BJ (cell line): ENCODE data around the gene TSPAN15. TPM values are rescaled to one million over a fixed set of nuclear protein-coding genes. Genes with fewer than 3 reads are reported as not detected.

Source experiments
- CTCF ChIA-PET: fragments of 350-600 bp; formaldehyde crosslinking; extraction: SDS; loops from one replicate; lab custom pipeline; 2021; ENCODE audit warnings: antibody characterized with exemption, inconsistent platforms; lab: Yijun Ruan, JAX
- POLR2A ChIA-PET: fragments of 300-600 bp; sonication (Branson Sonifier 250); formaldehyde crosslinking; extraction: SDS; loops from one replicate; lab custom pipeline; 2021; ENCODE audit warnings: antibody characterized with exemption; lab: Charles Lee
- DNase-seq: peaks from one replicate; pipeline ENCODE4 v3.0.0-alpha.2; 2011; ENCODE audit warnings: low read depth
- H3K27me3 ChIP-seq: 2 replicates; pipeline ENCODE4 v1.6.0; 2011; ENCODE audit warnings: low read length; ENCODE audit not compliant: control insufficient read depth, insufficient read depth
- H3K36me3 ChIP-seq: 2 replicates; pipeline ENCODE4 v1.5.1; 2011; ENCODE audit warnings: low read length; ENCODE audit not compliant: control insufficient read depth, insufficient read depth
- H3K4me3 ChIP-seq: 2 replicates; pipeline ENCODE4 v1.5.1; 2011; ENCODE audit warnings: low read depth, mild to moderate bottlenecking, control low read depth, low read length
- CTCF ChIP-seq: IDR thresholded peaks from 2 replicates; pipeline ENCODE4 v1.5.1; 2011; ENCODE audit warnings: low read depth, mild to moderate bottlenecking, control low read depth, inconsistent platforms, low read length, moderate library complexity; ENCODE audit not compliant: insufficient read depth
- polyA plus RNA-seq: library from polyadenylated mRNA; depleted of rRNA; stranded (reverse); fragments of >200 nt; gene quantifications from 2 replicates; pipeline ENCODE4 v1.2.3, GENCODE V29; 2011

Gene TSPAN15
- polyA plus RNA-seq, 1 experiment, result 0.94 TPM

GRCh38 chr10:69451784-69452251 lies 553 bp downstream of the TSPAN15 start:
- Histone ChIP-seq H3K4me3 (peak overlapping the region; percentile 48), H3K36me3 (no peaks in the 10 kb centered on the region), H3K27me3 (peaks cover 6% of the 10 kb centered on the region)
- ChIA-PET CTCF (interaction anchor here (4.2 kb wide), 1 partner anchor 13 kb away, joined by 17 read pairs; no protein-coding TSS in a partner anchor), POLR2A (no interaction called here)
- no peak for TF ChIP-seq CTCF
- no peak for DNase-seq

- no peaks in the 10 kb centered on the region for H3K36me3 ChIP-seq
- ChIA-PET POLR2A (no interaction called here), CTCF (no interaction called here)
- H3K27me3 ChIP-seq, result peaks cover 6% of the 10 kb centered on the region
- TF ChIP-seq CTCF, result no peak
- no peak overlapping the region for H3K4me3 ChIP-seq
- no peak for DNase-seq
Observed at GRCh38 chr10:69452676-69453415, 1.6 kb downstream of the TSPAN15 start.

- DNase-seq, result no peak
- H3K27me3 ChIP-seq, result peaks cover 6% of the 10 kb centered on the region
- no peaks in the 10 kb centered on the region for H3K36me3 ChIP-seq
- H3K4me3 ChIP-seq, result no peak overlapping the region
- TF ChIP-seq CTCF, result no peak
- ChIA-PET CTCF (no interaction called here), POLR2A (no interaction called here)
Observed at GRCh38 chr10:69453795-69454194, 2.5 kb downstream of the TSPAN15 start.

GRCh38 chr10:69455006-69455763 lies 3.9 kb downstream of the TSPAN15 start:
- CTCF ChIA-PET, result interaction anchor here (0.6 to 0.7 kb wide), 2 partner anchors 11 to 36 kb away, joined by 3 to 4 read pairs; no protein-coding TSS in a partner anchor
- H3K27me3 ChIP-seq, result peaks cover 6% of the 10 kb centered on the region
- POLR2A ChIA-PET, result no interaction called here

More at GRCh38 chr10:69455006-69455763, 3.9 kb downstream of the TSPAN15 start:
- DNase-seq, result no peak
- no peak overlapping the region for H3K4me3 ChIP-seq
- H3K36me3 ChIP-seq, result no peaks in the 10 kb centered on the region
- TF ChIP-seq CTCF, result no peak
